Measurements from ENCODE around the gene AUTS2. TPM values are rescaled to one million over a fixed set of nuclear protein-coding genes. Genes with fewer than 3 reads are reported as not detected.

Gene AUTS2
- total and polyA plus RNA-seq, 10 of the 15 experiments (the other 5 are each of a cell fraction or from before 2014, with no cell fraction given) = 6.4 to 55.6 (median 21.6) TPM

DNA sequence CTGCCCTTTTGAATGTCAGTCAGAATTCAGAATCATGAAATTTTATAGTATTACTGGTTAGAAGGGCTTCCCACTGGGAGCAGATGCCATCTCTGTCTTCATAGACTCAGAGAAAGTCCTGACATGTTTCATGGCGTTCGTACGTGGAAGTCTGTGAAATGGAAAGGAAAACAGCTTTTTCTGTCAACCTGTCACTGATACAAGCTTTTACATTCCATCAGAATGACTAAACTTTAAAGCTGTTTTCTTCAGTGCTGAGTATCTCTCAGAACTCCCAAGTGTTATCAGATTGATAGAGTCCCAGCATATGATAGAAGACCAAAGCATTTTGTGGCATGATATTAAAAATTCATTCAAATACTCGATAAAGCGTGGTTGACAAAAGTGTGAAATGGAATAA lies 807.0 kb downstream of the AUTS2 start (continued):
- TF ChIP-seq POU2F2 (IDR thresholded peaks at IDR 0.05; ENCODE audit: borderline replicate concordance, low read depth, low read length) (no peak), PAX8 (IDR thresholded peaks at IDR 0.05) (no peak), SMAD5 (IDR thresholded peaks at IDR 0.05; ENCODE audit: low read depth) (no peak), NFIC (IDR thresholded peaks at IDR 0.05; ENCODE audit: low read depth, low read length) (no peak), NFXL1 (IDR thresholded peaks at IDR 0.05; ENCODE audit: borderline replicate concordance) (no peak)

DNA sequence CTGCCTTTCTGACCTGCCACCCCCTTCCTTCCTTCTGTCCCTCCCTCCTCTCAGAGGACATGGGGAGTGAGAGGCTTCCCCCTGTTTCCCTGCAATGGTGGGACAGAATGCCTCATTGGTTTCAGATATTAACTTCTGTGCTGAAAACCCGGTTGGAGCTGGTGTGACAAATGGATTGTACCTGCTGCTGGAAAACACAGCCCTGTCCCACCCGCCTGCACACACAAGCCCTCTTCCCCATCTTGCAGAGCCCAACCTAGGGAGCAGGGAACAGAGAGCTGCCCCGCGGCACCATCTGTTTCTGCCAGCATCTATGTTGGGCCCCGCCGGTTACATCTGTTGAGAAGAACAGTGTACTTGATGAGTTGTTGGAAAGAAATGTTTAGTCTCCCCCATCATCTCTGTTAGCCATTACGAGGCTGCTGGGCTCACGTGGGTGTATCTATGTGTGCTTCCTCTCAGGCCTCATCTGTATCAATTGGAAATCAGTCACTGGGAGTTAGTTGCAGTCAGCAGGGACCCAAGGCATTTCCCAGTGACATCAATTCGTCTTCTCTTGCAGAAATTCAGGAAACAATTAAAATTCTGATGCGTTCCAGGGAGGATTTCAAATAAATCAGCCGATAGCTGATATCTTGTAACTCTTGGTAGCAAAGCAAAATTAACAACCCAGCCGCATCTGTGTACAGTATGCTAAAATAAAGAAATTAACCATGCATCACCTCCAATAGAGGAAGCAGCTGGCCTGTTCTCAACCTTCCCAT lies 808.1 kb downstream of the AUTS2 start:
- POLR2A ChIA-PET = no interaction called here
- no peak overlapping the region for H3K4me2 ChIP-seq (ENCODE audit: control insufficient read depth, insufficient read depth)
- intact Hi-C loops (cut with micrococcal nuclease; ENCODE audit: unreplicated experiment) = no loop called here
- no peak overlapping the region for H2AFZ ChIP-seq (ENCODE audit: control insufficient read depth, low read depth, low read length)
- in situ Hi-C loops (cut with MboI) = no loop called here
- no peak for TF ChIP-seq PML (IDR thresholded peaks at IDR 0.05; ENCODE audit: low read length)
- TF ChIP-seq RCOR1 (conservative IDR thresholded peaks at IDR 0.05; ENCODE audit: low read depth, low read length) = no peak
- no peak for TF ChIP-seq NFYB (IDR thresholded peaks at IDR 0.05; ENCODE audit: insufficient read depth, low read depth, low read length)
- TF ChIP-seq, protein P1, sequence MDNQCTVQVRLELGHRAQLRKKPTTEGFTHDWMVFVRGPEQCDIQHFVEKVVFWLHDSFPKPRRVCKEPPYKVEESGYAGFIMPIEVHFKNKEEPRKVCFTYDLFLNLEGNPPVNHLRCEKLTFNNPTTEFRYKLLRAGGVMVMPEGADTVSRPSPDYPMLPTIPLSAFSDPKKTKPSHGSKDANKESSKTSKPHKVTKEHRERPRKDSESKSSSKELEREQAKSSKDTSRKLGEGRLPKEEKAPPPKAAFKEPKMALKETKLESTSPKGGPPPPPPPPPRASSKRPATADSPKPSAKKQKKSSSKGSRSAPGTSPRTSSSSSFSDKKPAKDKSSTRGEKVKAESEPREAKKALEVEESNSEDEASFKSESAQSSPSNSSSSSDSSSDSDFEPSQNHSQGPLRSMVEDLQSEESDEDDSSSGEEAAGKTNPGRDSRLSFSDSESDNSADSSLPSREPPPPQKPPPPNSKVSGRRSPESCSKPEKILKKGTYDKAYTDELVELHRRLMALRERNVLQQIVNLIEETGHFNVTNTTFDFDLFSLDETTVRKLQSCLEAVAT (IDR thresholded peaks at IDR 0.05) = no peak
- no peak for TF ChIP-seq PAX8 (IDR thresholded peaks at IDR 0.05)
- TF ChIP-seq SMAD5 (IDR thresholded peaks at IDR 0.05; ENCODE audit: low read depth) = no peak
- no peak for TF ChIP-seq IKZF2 (IDR thresholded peaks at IDR 0.05)
- no peak for TF ChIP-seq NFXL1 (IDR thresholded peaks at IDR 0.05; ENCODE audit: borderline replicate concordance)
- TF ChIP-seq SREBF1 (IDR thresholded peaks at IDR 0.05; ENCODE audit: low read length) = no peak
- TF ChIP-seq ZNF274 (IDR thresholded peaks at IDR 0.05; ENCODE audit: insufficient read depth, insufficient read length) = no peak
- no peak for TF ChIP-seq RUNX3 (IDR thresholded peaks at IDR 0.05; ENCODE audit: low read length)
- TF ChIP-seq, protein P2, sequence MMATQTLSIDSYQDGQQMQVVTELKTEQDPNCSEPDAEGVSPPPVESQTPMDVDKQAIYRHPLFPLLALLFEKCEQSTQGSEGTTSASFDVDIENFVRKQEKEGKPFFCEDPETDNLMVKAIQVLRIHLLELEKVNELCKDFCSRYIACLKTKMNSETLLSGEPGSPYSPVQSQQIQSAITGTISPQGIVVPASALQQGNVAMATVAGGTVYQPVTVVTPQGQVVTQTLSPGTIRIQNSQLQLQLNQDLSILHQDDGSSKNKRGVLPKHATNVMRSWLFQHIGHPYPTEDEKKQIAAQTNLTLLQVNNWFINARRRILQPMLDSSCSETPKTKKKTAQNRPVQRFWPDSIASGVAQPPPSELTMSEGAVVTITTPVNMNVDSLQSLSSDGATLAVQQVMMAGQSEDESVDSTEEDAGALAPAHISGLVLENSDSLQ (IDR thresholded peaks at IDR 0.05) = no peak
- TF ChIP-seq EP300 (IDR thresholded peaks at IDR 0.05; ENCODE audit: borderline replicate concordance in 1 of 2, control insufficient read depth in 1 of 2, low read depth in 2 of 2, low read length in 2 of 2) = no peak
- TF ChIP-seq CBX5 (IDR thresholded peaks at IDR 0.05; ENCODE audit: low read depth) = no peak
- DNase-seq (ENCODE audit: low read depth, low spot score) (no peak), ATAC-seq (no peak), FAIRE-seq (no peak)
- H3K27me3 ChIP-seq (replicated peaks in 1 of 2; ENCODE audit: control insufficient read depth in 2 of 2, insufficient read depth in 2 of 2, low read length in 1 of 2) = no peaks in the 10 kb centered on the region
- SMC1A ChIA-PET (ENCODE audit: uncharacterized antibody, unreplicated experiment) = interaction anchor here (0.7 kb wide), 1 partner anchor 21 kb away, joined by 3 read pairs; no protein-coding TSS in a partner anchor
- no peaks in the 10 kb centered on the region; the same call in 1 of the 2 replicates for H3K4me1 ChIP-seq (ENCODE audit: control insufficient read depth, insufficient read depth, low read length)
- no peaks in the 10 kb centered on the region for H3K79me2 ChIP-seq (ENCODE audit: control insufficient read depth, insufficient read depth, low read length)
- H3K4me3 ChIP-seq = no peak overlapping the region
- H4K20me1 ChIP-seq (ENCODE audit: control insufficient read depth, insufficient read depth) = no peaks in the 10 kb centered on the region
- CTCF ChIA-PET = no interaction called here
- 46% methylated on average over 12 of the region's 12 CpGs for WGBS (ENCODE audit: insufficient coverage, insufficient replicate concordance, low lambda C conversion rate, missing lambda C conversion rate)
- H3K9me3 ChIP-seq (replicated peaks; ENCODE audit: control insufficient read depth, insufficient read depth, low read length) = no peaks in the 10 kb centered on the region
- no TSS peak for BruUV-seq (replicated peaks)
- no peaks in the 10 kb centered on the region; a peak in 1 of 4 replicates for H3K36me3 ChIP-seq (ENCODE audit: control insufficient read depth in 2 of 2, insufficient read depth in 2 of 2, low read length in 1 of 2)
- RAD21 ChIA-PET (ENCODE audit: unreplicated experiment) = no interaction called here
- H3K27ac ChIP-seq (ENCODE audit: control insufficient read depth, insufficient read depth) = no peak overlapping the region
- H3K9ac ChIP-seq (ENCODE audit: control insufficient read depth, insufficient read depth, low read length) = no peak overlapping the region

Data from GM12878 (cell line).